HG03342 (cell line): ENCODE results near the gene THADA.
"Not testable (repeated sequence)": the region's sequence is repeated elsewhere in the genome, so short reads cannot be mapped to it uniquely, and the experiment has no call there.

Experiments used
- ATAC-seq: cut with Tn5 transposase; IDR thresholded peaks from one replicate; pipeline ENCODE4 v1.9.1; 2021; ENCODE audit warnings: mild to moderate bottlenecking, moderate library complexity; ENCODE audit not compliant: unreplicated experiment

The THADA gene

DNA sequence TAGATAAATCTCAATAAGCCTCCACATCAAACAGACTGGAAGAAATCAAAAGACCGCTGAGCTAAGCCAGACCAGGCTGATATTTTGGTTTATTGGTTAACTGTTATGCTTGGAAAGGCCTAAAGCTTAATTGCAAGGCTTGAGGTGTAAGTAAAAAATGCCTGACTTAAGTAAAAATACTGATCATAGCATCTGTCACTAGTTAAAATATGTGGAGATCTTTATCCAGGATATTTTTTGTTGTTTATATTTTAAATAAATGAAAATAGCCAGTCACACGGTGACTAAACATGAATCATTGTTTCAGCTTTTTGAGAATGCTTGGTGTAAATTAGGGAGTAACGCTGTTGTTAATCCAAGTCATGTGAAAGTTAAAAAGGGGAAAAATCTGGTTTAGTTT is 127.9 kb downstream of the THADA start:
- no peak for ATAC-seq

DNA sequence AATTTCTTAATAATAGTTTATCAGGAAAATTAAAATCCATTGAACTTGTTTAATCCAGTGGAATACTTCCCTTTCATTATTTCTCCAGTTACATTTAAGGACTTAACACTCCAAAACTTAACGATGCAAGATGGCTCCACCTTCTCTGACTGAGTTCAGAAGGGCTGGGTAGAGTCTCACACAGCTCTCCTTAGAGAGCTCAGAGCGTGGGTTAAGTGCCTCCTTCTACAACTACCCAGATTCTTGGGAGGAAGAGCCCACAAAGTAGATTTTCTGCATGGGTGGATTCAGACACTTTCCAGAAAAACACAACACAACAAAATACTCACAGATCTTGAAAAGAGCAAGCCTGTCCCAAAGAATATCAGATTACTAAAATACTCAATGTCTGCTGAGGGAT is 130.6 kb downstream of the THADA start:
- no peak for ATAC-seq

DNA sequence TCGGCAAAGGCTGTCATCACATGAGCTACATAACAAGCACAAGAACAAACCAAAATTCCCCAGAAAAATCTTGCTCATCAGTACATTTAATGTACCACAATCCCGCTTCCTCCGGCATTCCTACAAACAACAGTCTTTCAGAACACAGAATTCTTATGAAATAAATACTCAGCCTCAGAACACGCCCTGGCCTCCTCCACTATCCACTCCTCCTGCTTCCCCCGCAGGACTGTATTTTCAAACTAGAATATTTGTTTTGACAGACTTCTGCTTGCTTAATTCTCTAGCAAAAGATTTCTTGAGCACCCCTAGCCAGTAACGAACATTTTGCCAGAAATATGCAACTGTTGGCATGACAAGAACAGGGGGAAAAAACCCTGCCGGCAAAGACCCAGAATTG is 131.2 kb downstream of the THADA start:
- no peak for ATAC-seq

DNA sequence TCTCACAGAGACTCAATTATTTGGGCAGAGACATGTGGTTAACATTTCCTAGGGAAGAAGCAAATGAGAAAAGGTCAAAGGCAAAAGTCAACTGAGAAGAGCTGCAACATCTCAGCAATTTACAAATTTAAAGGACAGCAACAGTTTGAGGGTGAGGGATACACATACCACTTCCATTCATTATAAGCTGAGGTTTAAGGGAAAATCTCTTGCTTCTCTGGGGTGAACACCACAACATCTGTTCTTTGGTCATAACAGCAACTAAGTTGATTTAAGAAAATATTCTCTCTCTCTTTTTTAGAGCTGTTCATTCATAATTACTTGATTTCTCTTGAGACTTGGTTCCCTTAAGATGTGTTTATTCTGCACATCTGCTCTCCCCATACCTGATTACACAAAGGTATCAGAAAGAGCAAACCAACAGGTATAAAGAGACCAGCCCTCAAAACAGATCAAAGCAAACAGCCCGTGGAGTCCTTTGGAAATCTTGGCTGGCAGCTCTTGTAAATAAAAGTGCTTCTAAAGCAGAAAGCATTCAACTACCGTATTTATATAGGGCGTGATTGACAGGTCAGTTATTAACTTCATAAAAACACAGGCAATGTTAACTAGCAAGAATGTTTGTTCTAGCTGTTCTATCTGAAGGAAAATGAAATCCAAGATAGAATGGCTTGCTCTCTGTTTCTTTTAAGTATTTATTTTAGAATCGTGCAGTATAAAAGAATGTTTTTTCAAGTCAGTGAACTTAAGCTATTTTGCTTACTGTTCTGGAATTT is 132.8 kb downstream of the THADA start:
- ATAC-seq, result no peak

DNA sequence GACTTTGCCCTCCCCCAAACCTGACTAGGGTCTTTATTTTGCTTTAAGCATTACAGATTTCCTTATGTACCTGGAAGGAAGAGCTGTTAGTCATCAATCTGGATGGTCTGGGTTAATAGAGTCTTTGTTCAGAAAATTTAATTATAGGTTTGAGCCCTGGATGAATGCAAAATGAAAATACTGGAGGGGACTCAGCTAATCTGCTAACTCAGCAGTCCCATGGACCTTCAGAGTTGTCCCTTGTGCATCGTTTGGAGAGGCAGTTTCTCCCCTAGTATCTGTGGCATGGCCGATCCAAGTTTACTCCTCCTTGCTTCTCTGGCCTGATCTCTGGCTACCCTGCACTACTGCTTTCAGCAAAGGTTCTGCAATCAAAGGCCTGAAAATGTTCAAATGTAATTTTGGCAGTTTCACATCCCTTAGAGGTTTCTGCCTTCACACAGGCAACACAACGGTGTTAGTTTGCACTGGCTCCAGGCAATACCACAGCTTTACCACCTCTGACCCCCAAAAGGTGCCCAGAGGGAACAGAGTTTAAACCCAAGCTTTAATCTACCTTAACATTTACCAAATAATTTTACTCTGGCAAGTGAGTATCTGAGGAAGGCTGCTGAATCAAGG is 134.3 kb downstream of the THADA start:
- ATAC-seq, result peak; percentile 84

DNA sequence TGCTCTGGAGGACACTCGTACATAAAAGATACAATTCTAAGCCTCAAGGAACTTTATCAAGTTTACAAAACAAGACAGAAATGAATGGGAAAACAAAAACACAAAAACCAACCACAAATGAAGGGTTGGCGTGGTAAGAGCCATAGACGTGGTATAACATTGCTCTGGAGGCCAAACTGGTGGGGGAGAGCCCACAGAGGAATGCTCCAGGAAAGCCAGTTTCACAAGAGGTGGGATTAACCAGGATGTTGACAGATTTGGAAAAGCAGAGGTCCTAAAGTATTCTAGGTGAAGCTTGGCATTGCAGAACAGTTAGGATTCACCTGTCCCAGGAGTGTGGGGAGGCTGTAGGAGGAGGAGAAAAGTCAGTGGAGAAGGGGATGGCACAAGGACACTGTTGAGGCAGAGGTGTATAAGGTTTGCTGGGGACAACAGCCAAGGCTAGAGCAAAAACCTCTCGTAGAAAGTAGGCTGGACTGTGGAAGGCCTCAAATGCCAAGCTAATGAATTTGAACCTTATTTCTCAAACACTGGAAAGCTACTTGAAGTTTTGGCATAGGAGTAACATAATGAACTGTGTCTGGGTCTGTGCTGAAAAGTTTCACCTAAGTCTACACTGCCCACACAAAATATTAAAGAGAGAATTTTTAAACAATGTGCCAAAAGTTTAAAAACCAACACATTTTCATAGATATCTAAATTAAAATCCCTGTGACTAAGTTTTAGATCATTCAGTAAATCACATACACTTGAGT is 135.1 kb downstream of the THADA start:
- no peak for ATAC-seq

DNA sequence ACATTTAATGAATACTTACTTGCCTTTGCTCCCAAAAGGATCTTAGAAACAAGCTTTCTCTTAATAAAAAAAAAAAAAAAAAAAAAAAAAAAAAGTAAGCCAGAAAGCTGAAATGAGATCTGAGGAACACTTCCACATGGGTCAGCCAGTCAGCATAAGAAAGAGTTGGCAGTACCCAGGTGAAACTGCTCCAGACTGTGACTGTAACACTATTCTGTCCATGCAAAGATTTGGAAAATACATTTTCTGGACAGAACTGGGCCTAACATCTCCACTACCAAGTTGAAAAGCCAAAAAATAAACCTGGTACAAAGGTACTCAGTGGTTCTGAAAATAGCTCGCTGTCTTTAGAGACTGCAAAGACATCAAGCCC is 135.7 kb downstream of the THADA start:
- no peak for ATAC-seq

DNA sequence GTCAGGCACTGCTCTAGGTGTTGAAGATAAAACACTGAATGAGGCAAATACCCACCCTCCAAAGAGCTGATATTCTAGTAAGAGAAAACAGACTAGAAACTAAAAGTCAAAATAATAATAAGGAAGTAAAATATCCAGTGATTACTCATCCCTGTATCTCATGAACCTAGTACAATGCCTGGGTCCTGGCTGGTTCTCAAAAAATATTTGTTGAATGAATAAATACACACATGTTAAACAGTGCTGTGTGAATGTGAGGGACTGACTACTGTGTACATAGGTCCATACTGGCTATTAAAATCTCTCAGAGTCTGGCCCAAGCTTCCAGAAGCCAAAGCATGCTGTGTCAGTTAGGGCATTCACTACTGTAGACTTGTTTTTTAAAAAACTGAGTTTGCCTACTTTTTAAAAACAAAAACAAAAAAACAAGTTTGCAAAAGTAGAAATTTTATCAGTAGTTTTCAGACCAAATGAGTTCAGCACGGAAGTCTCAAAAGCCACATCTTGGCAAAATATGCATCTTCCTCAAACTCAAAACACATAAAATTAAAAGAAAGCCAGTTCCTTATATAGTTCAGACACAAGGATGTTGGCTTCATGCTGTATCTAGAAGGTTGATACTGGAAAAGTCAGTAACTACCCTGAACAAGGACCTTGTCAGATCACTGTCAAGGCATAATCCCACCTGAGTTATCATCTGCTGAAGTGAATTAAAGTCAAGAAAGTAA is 136.2 kb downstream of the THADA start:
- no peak for ATAC-seq

DNA sequence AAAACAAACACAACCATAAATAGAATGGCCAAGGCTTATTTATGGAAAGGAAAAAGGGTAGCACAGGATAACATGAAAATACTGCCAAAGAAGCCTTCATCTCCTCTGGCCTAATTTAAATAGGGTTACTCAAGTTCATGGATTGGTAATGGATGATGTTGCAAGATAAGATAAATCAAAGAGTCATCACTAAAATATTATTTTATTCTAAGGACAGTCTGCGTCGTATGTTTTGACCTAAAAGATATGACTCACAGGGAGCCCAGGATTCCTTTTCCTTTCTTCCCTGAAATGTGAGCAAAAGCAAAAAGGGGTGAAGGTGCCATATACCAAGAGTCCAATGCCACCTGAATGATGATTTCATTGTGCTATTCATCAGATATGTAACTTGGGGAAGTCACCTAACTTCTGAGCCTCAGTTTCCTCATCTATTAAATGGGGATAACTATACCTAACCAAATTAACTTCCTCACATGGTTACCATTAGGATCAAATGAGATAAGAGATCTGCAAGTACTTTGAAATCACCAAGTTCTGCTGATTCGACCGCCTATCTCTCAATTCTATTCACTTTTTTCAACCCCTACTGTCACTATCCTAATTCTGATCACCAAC is 137.7 kb downstream of the THADA start:
- ATAC-seq, result no peak

DNA sequence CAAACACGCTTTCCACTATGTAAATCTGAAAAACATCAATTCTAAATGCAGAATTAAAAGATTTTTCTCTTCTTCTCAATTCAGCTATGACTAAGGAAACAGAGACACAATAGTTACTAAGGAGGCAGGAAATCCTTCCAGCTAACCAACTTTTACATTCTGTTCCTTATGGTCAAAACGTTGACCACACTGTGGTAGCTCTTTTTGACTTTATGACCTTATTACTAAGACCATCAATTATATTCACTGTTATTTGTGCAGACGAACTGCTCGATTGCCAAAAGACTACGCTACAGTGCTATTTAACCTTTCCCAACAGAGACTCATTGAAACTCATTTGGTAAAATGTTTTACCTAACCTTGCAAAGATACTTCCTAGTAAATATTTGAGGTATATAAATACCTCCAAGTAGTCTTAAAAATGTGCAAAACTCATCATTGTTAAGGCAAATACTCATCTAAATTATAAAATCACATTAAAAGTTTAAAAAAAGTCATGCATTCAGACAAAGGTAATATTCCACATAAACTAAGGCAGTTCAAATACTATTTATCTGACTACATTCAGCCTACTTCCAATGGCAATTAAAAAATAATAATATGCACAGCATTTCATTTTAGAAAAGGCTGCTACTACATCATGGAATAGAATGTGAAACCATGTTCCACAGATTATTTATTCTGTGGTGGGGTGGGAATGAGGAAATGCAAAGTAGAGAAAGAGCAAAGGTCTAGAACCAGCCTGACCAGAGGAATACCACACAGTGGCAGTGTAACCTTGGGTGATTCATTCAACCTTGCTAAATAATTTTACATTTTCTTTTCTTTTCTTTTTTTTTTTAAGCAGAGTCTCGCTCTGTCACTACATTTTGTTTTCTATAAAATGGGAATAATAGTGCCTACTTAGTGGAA is 139.9 kb downstream of the THADA start:
- ATAC-seq, result no peak

DNA sequence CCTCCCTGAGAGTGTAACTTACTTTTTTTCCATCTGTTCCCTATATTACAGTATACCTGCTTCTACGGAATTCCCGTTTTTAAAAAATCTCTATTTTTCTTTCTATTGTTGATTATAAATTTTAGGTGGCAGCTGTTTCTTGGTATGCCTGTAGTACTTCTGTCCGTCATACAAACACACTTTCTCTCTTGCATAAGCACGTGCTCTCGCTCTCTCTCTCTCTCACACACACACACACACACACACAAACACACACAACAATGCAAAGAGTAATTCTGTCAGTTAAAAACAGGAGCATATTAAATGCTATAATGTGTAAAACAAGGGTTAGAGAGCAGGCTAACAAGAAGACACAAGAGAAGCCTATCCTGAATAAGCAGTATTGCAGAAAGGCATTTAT is 140.5 kb downstream of the THADA start:
- no peak for ATAC-seq

DNA sequence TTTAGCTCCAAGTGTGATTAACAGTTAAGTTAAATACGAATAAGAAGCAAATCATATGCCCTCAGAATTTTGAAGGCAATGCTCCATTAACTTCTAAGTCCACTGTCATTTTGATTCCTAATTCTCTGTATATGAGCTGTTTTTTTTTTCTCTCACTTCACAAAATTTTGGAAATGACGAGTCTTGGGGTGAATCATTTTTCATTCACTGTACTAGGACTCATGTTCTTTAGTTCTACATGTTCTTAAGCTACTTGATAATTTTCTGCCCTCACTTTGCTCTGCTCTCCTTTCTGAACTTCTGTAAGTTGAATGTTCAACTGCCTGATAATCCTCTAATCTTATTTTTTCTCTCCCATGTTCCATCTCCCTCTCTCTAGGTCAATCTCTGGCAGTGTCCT is 141.0 kb downstream of the THADA start:
- no peak for ATAC-seq

DNA sequence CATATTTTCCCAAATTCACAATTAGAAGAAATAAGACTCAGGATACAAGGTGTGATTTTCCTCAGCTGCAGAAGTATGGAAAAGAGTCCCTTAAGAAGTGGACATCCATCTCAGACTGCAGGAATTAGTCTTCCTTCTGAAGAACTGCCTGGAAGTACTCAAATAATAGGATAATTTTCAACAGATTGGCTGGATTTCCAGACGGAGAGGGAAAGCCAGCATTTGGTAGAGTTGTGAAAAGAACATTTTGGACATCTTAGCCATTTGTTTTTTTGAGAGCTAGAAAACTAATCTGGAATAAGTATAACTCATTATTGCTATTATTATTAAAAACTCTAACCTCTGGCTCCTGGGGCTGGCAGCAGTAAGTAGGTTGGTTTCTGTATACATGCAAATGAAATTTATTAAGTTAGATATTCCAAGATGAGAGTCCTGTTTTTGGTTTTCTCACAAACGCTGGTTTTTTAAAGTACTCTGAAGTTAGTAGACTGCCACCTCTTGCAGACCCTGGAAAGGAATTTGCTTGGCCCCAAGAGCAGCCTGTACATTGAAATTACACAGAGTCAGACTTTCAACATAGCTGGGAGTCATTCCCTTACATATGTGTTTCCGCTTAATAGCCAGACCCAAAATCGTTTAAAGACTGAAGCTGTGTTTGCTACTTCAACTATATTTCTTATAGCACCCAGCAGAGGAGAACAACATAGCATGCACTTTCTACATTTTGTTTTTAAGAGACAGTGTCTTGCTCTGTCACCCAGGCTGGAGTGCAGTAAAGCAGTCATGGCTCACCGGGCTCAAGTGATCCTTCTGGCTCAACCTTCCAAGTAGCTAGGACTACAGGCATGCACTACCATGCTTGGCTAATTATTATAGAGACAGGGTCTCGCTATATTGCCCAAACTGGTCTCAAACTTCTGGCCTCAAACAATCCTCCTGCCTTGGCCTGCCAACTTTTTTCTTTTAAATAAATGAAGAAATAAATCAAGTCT is 142.4 kb downstream of the THADA start:
- ATAC-seq, result no peak

DNA sequence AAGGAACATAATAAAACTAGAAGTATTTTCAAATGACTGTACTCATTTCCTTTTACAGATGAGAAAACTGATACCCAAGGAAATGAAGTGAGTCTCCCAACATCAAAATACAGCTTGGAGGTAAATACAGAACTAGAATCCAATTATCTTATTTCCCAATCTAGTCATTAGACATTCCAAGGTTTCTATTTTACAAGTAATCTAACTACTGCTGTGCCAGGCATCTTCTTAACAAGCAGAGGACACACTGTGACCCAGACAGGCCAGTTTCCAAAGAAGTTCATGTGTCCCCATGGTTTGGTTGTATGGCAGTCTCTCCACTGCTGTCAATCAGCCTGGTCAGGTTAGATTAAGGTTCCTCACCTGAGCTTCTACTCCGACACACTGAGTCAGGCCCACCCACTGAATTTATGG is 143.5 kb downstream of the THADA start:
- no peak for ATAC-seq

DNA sequence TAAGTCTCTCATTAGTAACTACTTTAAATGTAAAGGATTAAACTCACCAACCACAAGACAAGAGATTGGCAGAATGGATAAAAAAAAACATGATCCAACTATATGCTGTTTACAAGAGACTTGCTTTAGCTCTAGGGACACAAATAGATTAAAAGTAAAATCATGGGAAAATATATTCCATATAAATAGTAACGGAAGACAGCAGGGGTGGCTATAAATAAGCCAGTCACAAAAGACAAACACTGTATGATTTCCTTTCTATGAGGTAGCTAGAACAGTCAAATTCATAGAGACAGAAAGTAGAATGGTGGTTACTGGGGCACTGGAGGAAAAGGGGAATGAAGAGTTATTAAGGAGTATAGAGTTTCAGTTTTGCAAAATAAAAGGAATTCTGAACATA is 145.2 kb downstream of the THADA start:
- ATAC-seq, result no peak

DNA sequence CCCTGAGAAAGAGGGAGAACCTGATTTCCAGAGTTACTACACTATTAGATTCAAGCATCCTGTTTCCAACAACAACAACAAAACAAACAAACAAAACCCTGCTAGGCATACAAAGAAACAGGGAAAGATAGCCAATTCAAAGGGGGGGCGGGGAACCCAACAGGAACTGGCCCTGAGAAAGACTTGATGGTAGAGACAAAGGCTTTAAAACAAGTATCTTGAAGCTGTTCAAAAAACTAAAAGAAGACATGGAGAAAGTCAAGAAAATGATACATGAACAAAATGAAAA is 147.1 kb downstream of the THADA start:
- ATAC-seq, result no peak

DNA sequence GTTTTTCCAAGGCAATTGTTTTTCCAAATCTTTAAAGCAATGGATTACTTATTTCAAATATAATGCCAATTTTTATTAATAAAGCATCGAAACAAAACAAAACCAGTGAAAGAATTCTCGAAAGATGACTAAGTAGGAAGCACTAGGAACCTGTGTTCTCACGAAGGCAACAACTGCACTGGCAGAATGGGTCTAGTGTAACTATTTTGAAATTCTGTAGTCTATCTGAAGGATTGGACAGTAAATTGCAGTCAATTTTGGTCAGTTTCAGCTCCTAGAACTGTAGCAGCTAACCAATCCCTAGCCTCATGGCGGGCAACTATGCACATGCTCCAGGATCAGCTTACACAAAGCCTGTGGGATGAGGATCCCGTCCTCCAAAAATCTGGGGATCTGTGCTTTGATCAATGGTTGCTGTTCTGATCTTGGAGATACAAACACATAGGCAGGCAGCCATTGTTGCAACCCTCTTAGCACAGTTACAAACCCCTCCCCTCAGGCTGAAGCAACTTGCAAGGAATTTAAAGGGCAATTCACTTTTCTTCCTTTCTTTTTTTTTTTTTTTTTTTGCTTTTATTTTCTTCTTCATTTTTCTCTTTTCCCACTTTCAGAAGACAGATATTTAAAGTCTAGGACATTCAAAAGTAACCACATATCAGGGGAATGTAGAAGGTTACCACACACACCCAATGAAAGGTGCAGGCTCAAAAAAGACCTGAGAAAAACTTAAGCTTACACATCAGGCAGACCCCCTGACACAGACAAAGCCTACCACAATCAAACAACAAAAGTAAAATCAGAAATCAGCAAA is 147.6 kb downstream of the THADA start:
- ATAC-seq, result no peak

DNA sequence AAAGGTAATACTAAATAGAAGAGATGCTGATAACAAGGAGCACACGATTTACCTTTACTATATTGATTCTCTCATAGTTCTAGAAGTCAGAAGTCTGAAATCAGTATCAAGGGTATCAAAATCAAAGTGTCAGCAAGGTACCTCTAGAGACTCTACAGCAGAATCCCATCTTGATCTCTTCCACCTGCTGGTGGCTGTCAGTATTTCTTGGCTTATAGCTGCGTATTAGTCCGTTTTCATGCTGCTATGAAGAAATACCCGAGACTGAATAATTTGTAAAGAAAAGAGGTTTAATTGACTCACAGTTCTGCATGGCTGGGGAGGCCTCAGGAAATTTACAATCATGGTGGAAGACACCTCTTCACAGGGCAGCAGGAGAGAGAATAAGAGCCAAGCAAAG is 149.1 kb downstream of the THADA start:
- ATAC-seq, result not testable (repeated sequence)
